ENCODE measurements around the gene CHTOP. TPM values are rescaled to one million over a fixed set of nuclear protein-coding genes. Genes with fewer than 3 reads are reported as not detected.
A peak's percentile ranks its signal among the peaks of the same experiment; 100 is the strongest.

Gene CHTOP
- total RNA-seq, 1 experiment from 2014 or later = 83.9 TPM

DNA sequence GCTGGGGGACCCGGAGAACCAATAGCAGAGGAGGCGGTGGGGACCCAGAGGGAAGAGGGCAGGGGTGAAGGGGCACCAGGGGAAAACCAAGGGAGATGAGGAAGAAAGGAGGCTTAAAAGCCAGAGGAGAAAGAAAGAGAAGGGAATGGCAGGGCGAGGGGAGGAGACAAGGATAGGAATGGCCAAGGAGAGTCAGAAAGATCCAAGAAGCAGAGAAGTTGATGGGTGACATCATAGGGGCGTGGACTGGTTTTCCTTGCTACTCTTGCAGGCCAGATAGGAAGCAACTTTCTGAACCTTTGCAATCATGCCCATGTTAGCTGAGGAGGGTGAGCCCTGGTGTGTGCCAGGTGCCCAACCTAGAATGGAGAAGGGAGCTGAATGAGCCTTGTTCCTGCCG lies 50.0 kb downstream of the CHTOP start:
- POLR2A ChIA-PET (ENCODE audit: unreplicated experiment) = no interaction called here

DNA sequence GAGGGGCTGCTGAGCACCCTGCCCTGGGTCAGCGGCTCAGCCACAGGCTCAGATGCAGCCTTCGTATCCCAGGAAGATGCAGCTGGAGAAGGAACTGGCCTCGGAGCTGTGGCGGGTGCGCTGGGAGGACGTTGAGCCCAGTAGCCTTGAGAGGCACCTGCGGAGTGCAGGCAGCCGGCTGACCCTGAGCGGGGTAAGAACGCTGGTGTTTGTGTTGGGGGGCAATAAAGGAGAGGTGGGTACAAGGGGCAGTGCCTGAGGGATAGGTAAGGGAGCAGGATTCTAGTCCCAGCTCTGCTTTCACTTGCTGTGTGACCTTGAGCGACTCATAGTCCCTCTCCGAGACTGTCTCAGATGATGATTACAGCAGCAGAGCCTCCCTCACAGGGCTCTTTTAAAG lies 51.0 kb downstream of the CHTOP start:
- no peak overlapping the region for H3K4me2 ChIP-seq
- H4K20me1 ChIP-seq (ENCODE audit: insufficient read depth) = no peaks in the 10 kb centered on the region
- ChIA-PET CTCF (no interaction called here), POLR2A (ENCODE audit: unreplicated experiment) (interaction anchor here (0.6 kb wide), 1 partner anchor 120 kb away, joined by 4 read pairs; no protein-coding TSS in a partner anchor)
- no TSS peak for BruUV-seq (replicated peaks)
- H3K4me3 ChIP-seq = no peak overlapping the region
- no peak overlapping the region for H3K27ac ChIP-seq
- H3K36me3 ChIP-seq (ENCODE audit: low read depth) = no peaks in the 10 kb centered on the region
- no peaks in the 10 kb centered on the region for H3K9me2 ChIP-seq (ENCODE audit: insufficient read depth)
- no peaks in the 10 kb centered on the region for H3K4me1 ChIP-seq (replicated peaks; ENCODE audit: insufficient read depth)
- DNase-seq = no peak
- intact Hi-C loops (cut with micrococcal nuclease; ENCODE audit: unreplicated experiment) = no loop called here
- H3K79me2 ChIP-seq (ENCODE audit: low read depth) = no peaks in the 10 kb centered on the region
- TF ChIP-seq EZH2 (IDR thresholded peaks at IDR 0.05; ENCODE audit: low read depth) = no peak
- no peaks in the 10 kb centered on the region for H3K9me3 ChIP-seq (ENCODE audit: insufficient read depth, low read depth)
- no peaks in the 10 kb centered on the region for H3F3A ChIP-seq (ENCODE audit: insufficient read depth, low read depth)
- H3K27me3 ChIP-seq (ENCODE audit: insufficient read depth, low read depth) = no peaks in the 10 kb centered on the region
- no peak overlapping the region for H2AFZ ChIP-seq

More for the DNA sequence above, 50.0 kb downstream of the CHTOP start:
- Histone ChIP-seq H3K9me3 (ENCODE audit: insufficient read depth, low read depth) (no peaks in the 10 kb centered on the region), H3K4me1 (replicated peaks; ENCODE audit: insufficient read depth) (no peaks in the 10 kb centered on the region), H3K9me2 (ENCODE audit: insufficient read depth) (no peaks in the 10 kb centered on the region), H3K27ac (no peak overlapping the region), H3K36me3 (ENCODE audit: low read depth) (no peaks in the 10 kb centered on the region), H3F3A (ENCODE audit: insufficient read depth, low read depth) (no peaks in the 10 kb centered on the region), H2AFZ (no peak overlapping the region), H3K4me3 (no peak overlapping the region), H4K20me1 (ENCODE audit: insufficient read depth) (no peaks in the 10 kb centered on the region), H3K4me2 (no peak overlapping the region), H3K79me2 (ENCODE audit: low read depth) (no peaks in the 10 kb centered on the region), H3K27me3 (ENCODE audit: insufficient read depth, low read depth) (peaks cover 1% of the 10 kb centered on the region; the same call in 1 of the 2 replicates)
- intact Hi-C loops (cut with micrococcal nuclease; ENCODE audit: unreplicated experiment) = no loop called here
- TF ChIP-seq, protein P1, sequence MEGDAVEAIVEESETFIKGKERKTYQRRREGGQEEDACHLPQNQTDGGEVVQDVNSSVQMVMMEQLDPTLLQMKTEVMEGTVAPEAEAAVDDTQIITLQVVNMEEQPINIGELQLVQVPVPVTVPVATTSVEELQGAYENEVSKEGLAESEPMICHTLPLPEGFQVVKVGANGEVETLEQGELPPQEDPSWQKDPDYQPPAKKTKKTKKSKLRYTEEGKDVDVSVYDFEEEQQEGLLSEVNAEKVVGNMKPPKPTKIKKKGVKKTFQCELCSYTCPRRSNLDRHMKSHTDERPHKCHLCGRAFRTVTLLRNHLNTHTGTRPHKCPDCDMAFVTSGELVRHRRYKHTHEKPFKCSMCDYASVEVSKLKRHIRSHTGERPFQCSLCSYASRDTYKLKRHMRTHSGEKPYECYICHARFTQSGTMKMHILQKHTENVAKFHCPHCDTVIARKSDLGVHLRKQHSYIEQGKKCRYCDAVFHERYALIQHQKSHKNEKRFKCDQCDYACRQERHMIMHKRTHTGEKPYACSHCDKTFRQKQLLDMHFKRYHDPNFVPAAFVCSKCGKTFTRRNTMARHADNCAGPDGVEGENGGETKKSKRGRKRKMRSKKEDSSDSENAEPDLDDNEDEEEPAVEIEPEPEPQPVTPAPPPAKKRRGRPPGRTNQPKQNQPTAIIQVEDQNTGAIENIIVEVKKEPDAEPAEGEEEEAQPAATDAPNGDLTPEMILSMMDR (conservative IDR thresholded peaks at IDR 0.05) = no peak
- TF ChIP-seq EZH2 (IDR thresholded peaks at IDR 0.05; ENCODE audit: low read depth) = no peak
- peak in 1 of 2 experiments; percentile 50 for DNase-seq
- no TSS peak for BruUV-seq (replicated peaks)
- CTCF ChIA-PET = interaction anchor here (0.6 kb wide), 1 partner anchor 25 kb away, joined by 4 read pairs; no protein-coding TSS in a partner anchor

DNA sequence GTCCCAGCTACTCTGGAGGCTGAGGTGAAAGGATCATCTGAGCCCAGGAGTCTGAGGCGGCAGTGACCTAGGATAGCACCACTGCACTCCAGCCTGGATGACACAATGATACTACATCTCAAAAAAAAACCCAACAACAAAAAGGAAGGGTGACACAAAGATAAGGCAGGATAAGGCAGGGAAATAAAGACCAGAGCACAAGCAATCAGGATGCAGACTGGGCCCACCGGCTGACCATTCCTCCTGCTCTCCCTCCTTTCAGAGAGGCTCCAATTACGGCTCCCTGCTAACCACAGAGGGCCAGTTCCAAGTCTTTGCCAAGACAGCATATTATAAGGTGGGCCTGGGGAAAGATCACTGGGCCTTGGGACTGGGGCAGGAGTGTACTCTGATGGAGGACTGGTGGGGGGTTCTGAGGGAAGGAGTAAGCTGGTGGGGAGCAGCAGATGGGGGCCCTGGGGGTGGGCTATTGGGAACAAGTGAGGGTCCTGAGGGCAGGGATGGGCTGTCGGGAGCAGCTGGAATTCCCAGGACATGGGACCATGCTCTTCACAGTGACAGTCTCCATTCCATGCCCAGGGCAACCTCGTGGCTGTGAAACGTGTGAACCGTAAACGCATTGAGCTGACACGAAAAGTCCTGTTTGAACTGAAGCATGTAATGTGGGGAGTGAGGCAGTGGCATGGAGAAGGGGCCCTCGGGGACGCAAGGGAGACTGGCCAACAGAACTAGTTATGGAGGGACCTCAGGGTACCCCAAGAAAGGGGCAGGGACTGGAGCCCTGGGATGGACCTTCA lies 51.9 kb downstream of the CHTOP start:
- Histone ChIP-seq H3K4me1 (replicated peaks; ENCODE audit: insufficient read depth) (no peaks in the 10 kb centered on the region), H4K20me1 (ENCODE audit: insufficient read depth) (no peaks in the 10 kb centered on the region), H3K9me3 (ENCODE audit: insufficient read depth, low read depth) (no peaks in the 10 kb centered on the region), H3K27me3 (ENCODE audit: insufficient read depth, low read depth) (no peaks in the 10 kb centered on the region), H3K79me2 (ENCODE audit: low read depth) (no peaks in the 10 kb centered on the region), H3K36me3 (ENCODE audit: low read depth) (no peaks in the 10 kb centered on the region), H3F3A (ENCODE audit: insufficient read depth, low read depth) (no peaks in the 10 kb centered on the region), H3K27ac (no peak overlapping the region), H3K4me3 (no peak overlapping the region), H2AFZ (no peak overlapping the region), H3K4me2 (no peak overlapping the region), H3K9me2 (ENCODE audit: insufficient read depth) (no peaks in the 10 kb centered on the region)
- ChIA-PET CTCF (no interaction called here), POLR2A (ENCODE audit: unreplicated experiment) (interaction anchor here (0.6 kb wide), 1 partner anchor 119 kb away, joined by 4 read pairs; no protein-coding TSS in a partner anchor)
- intact Hi-C loops (cut with micrococcal nuclease; ENCODE audit: unreplicated experiment) = no loop called here
- BruUV-seq (replicated peaks) = no TSS peak
- no peak for TF ChIP-seq EZH2 (IDR thresholded peaks at IDR 0.05; ENCODE audit: low read depth)
- TF ChIP-seq, protein P1 (conservative IDR thresholded peaks at IDR 0.05) = no peak
- no peak for DNase-seq

Measured in PC-9 (cell line).